HepG2 (cell line): ENCODE data around the gene PRDM11. TPM values are rescaled to one million over a fixed set of nuclear protein-coding genes. Genes with fewer than 3 reads are reported as not detected.

Experiments
- ATAC-seq: fragments of 200-7000 bp; cut with Tn5 transposase; 3 replicates; pipeline ENCODE4 v1.9.1; 2020; ENCODE audit warnings: mild to moderate bottlenecking, moderate library complexity
- BruUV-seq: library from RNA; stranded (reverse); fragments of 400-500 nt; replicated peaks from 2 replicates; lab custom pipeline; 2021; lab: Mats Ljungman, UMichigan
- CTCF ChIA-PET: fragments of 300-600 bp; formaldehyde crosslinking; extraction: SDS; loops from one replicate; lab custom pipeline; 2021; ENCODE audit warnings: low total read pairs, inconsistent platforms, low intra/inter-chr PET ratio; lab: Yijun Ruan, JAX
- POLR2A ChIA-PET: fragments of 350-600 bp; sonication (Branson Sonifier 250); formaldehyde crosslinking; loops from one replicate; lab custom pipeline; 2020; ENCODE audit warnings: antibody characterized with exemption, inconsistent platforms; lab: Yijun Ruan, JAX
- DNase-seq: peaks from one replicate; pipeline ENCODE4 v3.0.0-alpha.2; 2015; ENCODE audit warnings: low spot score
- FAIRE-seq: peaks from 3 replicates; lab custom pipeline; 2011; peaks lifted over from hg19 to GRCh38; lab: Jason Lieb, UNC
- H2AFZ ChIP-seq: one replicate; pipeline ENCODE4 v1.6.1; 2011; ENCODE audit warnings: low read length, inconsistent platforms
- H3K27ac ChIP-seq: fragments of 300-600 bp; 3 replicates; pipeline ENCODE4 v1.8.0; 2011; ENCODE audit warnings: mixed run types, mild to moderate bottlenecking, mixed read lengths, low read length, inconsistent platforms; ENCODE audit not compliant: insufficient read depth; ENCODE audit errors: extremely low read length
- H3K27me3 ChIP-seq, 2 experiments: fragments of 200-600 bp in 1 of 2; 2 replicates in 1 of 2; 3 replicates in 1 of 2; pipeline versions ENCODE4 v1.6.0 to v1.8.0; 2011; ENCODE audit warnings: low read length in 2 of 2, mild to moderate bottlenecking in 2 of 2, moderate library complexity in 2 of 2, inconsistent platforms in 1 of 2; ENCODE audit not compliant: insufficient read depth in 2 of 2, control insufficient read depth in 1 of 2
- H3K36me3 ChIP-seq, 2 experiments: fragments of 200-600 bp in 1 of 2; replicated peaks in 1 of 2; 2 replicates in 1 of 2; 3 replicates in 1 of 2; pipeline versions ENCODE4 v1.5.1 to v1.8.0; 2011; ENCODE audit warnings: low read length in 2 of 2, inconsistent platforms in 1 of 2; ENCODE audit not compliant: insufficient read depth in 2 of 2, control insufficient read depth in 1 of 2
- H3K4me1 ChIP-seq: 2 replicates; pipeline ENCODE4 v1.5.1; 2012; ENCODE audit warnings: low read length, inconsistent platforms; ENCODE audit not compliant: insufficient read depth
- H3K4me2 ChIP-seq: 2 replicates; pipeline ENCODE4 v1.6.0; 2011; ENCODE audit warnings: low read depth, low read length, inconsistent platforms
- H3K4me3 ChIP-seq, 3 experiments: fragments of 200-600 bp in 1 of 3; sonication (generic), shearing (Covaris generic) in 1 of 3; replicated peaks in 1 of 3; 2 replicates each; pipeline ENCODE4 v1.5.1; 2011 to 2016; ENCODE audit warnings: low read length in 3 of 3, inconsistent platforms in 2 of 3, low read depth in 2 of 3, mild to moderate bottlenecking in 2 of 3, control low read depth in 1 of 3, mixed read lengths in 1 of 3; ENCODE audit not compliant: insufficient read depth in 1 of 3
- H3K79me2 ChIP-seq: one replicate; pipeline ENCODE4 v1.6.1; 2011; ENCODE audit warnings: low read length, inconsistent platforms; ENCODE audit not compliant: insufficient read depth
- H3K9ac ChIP-seq: 2 replicates; pipeline ENCODE4 v1.6.0; 2011; ENCODE audit warnings: mild to moderate bottlenecking, low read depth, low read length, inconsistent platforms; ENCODE audit not compliant: insufficient read depth
- H3K9me3 ChIP-seq: 2 replicates; pipeline ENCODE4 v1.5.1; 2012; ENCODE audit warnings: mild to moderate bottlenecking, low read length
- H4K20me1 ChIP-seq: 2 replicates; pipeline ENCODE4 v1.6.0; 2011; ENCODE audit warnings: inconsistent platforms, mild to moderate bottlenecking, low read length, moderate library complexity; ENCODE audit not compliant: insufficient read depth
- FOXM1 ChIP-seq: sonication (generic); formaldehyde crosslinking; IDR thresholded peaks from 2 replicates; pipeline ENCODE4 v1.5.0; 2020; ENCODE audit warnings: missing genetic modification reagents
- MYPOP ChIP-seq: sonication (generic); formaldehyde crosslinking; IDR thresholded peaks from 2 replicates; pipeline ENCODE4 v1.8.1; 2023; ENCODE audit warnings: mild to moderate bottlenecking, moderate library complexity, missing genetic modification reagents
- PHF20 ChIP-seq: sonication (generic); formaldehyde crosslinking; IDR thresholded peaks from 2 replicates; pipeline ENCODE4 v1.5.0; 2020; ENCODE audit warnings: mild to moderate bottlenecking, missing genetic modification reagents
- TBL1XR1 ChIP-seq: fragments of 150-350 bp; IDR thresholded peaks from 2 replicates; pipeline ENCODE4 v1.6.1; 2014; ENCODE audit warnings: borderline replicate concordance, low read length; ENCODE audit not compliant: partially characterized antibody
- ZNF12 ChIP-seq: sonication (generic); formaldehyde crosslinking; IDR thresholded peaks from 2 replicates; pipeline ENCODE4 v1.5.0; 2020; ENCODE audit warnings: missing genetic modification reagents
- ZNF776 ChIP-seq: sonication (generic); formaldehyde crosslinking; IDR thresholded peaks from 2 replicates; pipeline ENCODE4 v1.4.0; 2020; ENCODE audit warnings: mild to moderate bottlenecking, missing genetic modification reagents
- ZNF784 ChIP-seq: sonication (generic); formaldehyde crosslinking; IDR thresholded peaks from 2 replicates; pipeline ENCODE4 v1.5.1; 2020; ENCODE audit warnings: missing genetic modification reagents, mild to moderate bottlenecking, borderline replicate concordance
- WGBS: methylation state at CpG from one replicate; pipeline ENCODE4 v1.1.6; 2017; ENCODE audit warnings: low lambda C conversion rate; 5-methylcytosine and 5-hydroxymethylcytosine counted together
- in situ Hi-C: cut with HindIII; loops from 2 replicates; pipeline ENCODE4 v1.10.0; 2017; ENCODE audit warnings: low pct_unique_long_range_greater_than_20kb; ENCODE audit not compliant: extremely low pct_ligation_motif_present
- intact Hi-C: fragments of 100-400 bp; cut with micrococcal nuclease; formaldehyde crosslinking; loops from one replicate; pipeline ENCODE4 v1.10.0; 2022; ENCODE audit not compliant: unreplicated experiment
- polyA plus RNA-seq, 8 experiments: library from polyadenylated mRNA; depleted of rRNA in 3 of 8; stranded (reverse) in 7 of 8; unstranded in 1 of 8; fragments of >200 nt; fragmentation: Illumina TruSeq in 4 of 8; extraction: Trizol in 4 of 8; gene quantifications; 2 replicates each; pipeline versions ENCODE4 v1.2.1 to v1.2.3, GENCODE V29; 2011 to 2016; ENCODE audit warnings: low read depth in 4 of 8, missing spikeins in 1 of 8, mixed read lengths in 1 of 8; ENCODE audit not compliant: insufficient read depth in 1 of 8
- total RNA-seq, 5 experiments: library from RNA; depleted of rRNA; stranded (reverse); fragments of >200 nt; fragmentation: Illumina TruSeq; extraction: Trizol; gene quantifications; 2 replicates each; pipeline ENCODE4 v1.2.3, GENCODE V29; 2016; ENCODE audit warnings: low read depth in 1 of 5
- TF ChIP-seq, protein P1 (sequence below): sonication (generic); formaldehyde crosslinking; IDR thresholded peaks from 2 replicates; pipeline ENCODE4 v1.5.1; 2020; ENCODE audit warnings: missing genetic modification reagents, mild to moderate bottlenecking, borderline replicate concordance

PRDM11 gene
- total and polyA plus RNA-seq, 2 of the 13 experiments (the other 11 are each of a cell fraction or from before 2014, with no cell fraction given) = 3.4 to 4.7 TPM

DNA sequence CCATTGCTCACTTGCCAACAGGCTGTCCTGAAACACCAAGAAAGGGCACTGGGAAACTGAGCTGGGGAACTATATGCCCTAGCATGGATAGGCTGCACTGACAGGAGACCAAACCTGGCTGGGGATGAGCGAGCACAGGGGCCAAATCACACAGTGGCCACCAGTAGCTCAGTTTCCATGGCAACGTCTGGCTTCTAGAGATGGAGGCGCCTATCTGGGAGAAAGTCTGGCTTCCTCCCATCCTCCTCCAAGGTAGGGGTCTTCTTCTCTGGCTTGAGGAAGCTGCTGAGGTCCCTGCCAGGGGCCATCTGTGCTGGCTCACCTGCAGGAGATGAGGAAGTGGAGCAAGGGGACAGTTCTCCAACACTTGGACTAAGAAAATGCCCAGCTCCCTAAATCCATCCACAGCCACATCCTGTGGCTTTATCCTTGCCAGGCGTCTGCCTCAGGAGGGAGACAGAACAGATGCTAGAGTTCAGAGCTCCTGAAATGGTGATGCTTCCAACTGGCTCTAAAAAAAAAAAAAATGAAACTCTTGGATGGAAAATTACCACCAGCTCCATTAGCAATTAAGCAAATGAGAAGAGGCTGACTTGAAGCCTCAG is 91.4 kb downstream of the PRDM11 start:
- Histone ChIP-seq H3K27ac (no peak overlapping the region), H3K9me3 (no peaks in the 10 kb centered on the region), H3K36me3 (no peaks in the 10 kb centered on the region), H3K4me3 (no peak overlapping the region), H2AFZ (no peak overlapping the region), H3K4me2 (no peak overlapping the region), H3K27me3 (peaks cover 0 to 1% of the 10 kb centered on the region in 2 experiments; a peak in 1 of 5 replicates), H3K4me1 (no peaks in the 10 kb centered on the region), H4K20me1 (no peaks in the 10 kb centered on the region), H3K79me2 (no peaks in the 10 kb centered on the region), H3K9ac (no peak overlapping the region)
- TF ChIP-seq MYPOP (CRISPR knock-in tag) (no peak), TBL1XR1 (no peak)
- BruUV-seq = no TSS peak
- ATAC-seq (no peak), FAIRE-seq (no peak), DNase-seq (no peak)
- in situ Hi-C loops (no loop called here), intact Hi-C loops (no loop called here)
- 0% methylated on average over 1 of the region's 4 CpGs for WGBS
- ChIA-PET POLR2A (no interaction called here), CTCF (no interaction called here)

DNA sequence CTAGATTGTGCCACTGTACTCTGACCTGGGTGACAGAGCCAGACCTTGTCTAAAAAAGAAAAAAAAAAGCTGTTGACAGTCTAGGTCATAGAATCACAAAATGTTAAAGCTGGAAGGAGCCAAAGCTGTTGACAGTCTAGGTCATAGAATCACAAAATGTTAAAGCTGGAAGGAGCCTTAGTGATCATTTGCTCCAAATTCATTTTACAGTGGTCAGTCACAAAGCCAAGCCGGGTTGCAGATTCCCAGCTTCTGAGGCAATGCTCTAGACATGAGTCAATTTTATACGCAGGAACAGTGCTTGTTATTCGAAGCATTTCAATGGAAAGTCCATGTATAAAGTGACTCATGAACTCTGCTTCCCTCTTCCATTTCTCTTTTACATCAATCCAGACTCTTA is 92.3 kb downstream of the PRDM11 start:
- WGBS = 40% methylated on average over 3 of the region's 3 CpGs
- intact Hi-C loops = no loop called here
- Histone ChIP-seq H3K4me3 (no peak overlapping the region), H3K4me1 (no peaks in the 10 kb centered on the region), H3K4me2 (no peak overlapping the region), H2AFZ (no peak overlapping the region), H3K9me3 (no peaks in the 10 kb centered on the region), H4K20me1 (no peaks in the 10 kb centered on the region), H3K9ac (no peak overlapping the region), H3K27ac (no peak overlapping the region), H3K36me3 (no peaks in the 10 kb centered on the region), H3K79me2 (no peaks in the 10 kb centered on the region), H3K27me3 (peaks cover 0 to 1% of the 10 kb centered on the region in 2 experiments; a peak in 1 of 5 replicates)
- DNase-seq (no peak), FAIRE-seq (no peak), ATAC-seq (no peak)
- ChIA-PET POLR2A (no interaction called here), CTCF (no interaction called here)
- no TSS peak for BruUV-seq
- TF ChIP-seq, protein P1, sequence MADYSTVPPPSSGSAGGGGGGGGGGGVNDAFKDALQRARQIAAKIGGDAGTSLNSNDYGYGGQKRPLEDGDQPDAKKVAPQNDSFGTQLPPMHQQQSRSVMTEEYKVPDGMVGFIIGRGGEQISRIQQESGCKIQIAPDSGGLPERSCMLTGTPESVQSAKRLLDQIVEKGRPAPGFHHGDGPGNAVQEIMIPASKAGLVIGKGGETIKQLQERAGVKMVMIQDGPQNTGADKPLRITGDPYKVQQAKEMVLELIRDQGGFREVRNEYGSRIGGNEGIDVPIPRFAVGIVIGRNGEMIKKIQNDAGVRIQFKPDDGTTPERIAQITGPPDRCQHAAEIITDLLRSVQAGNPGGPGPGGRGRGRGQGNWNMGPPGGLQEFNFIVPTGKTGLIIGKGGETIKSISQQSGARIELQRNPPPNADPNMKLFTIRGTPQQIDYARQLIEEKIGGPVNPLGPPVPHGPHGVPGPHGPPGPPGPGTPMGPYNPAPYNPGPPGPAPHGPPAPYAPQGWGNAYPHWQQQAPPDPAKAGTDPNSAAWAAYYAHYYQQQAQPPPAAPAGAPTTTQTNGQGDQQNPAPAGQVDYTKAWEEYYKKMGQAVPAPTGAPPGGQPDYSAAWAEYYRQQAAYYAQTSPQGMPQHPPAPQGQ (CRISPR knock-in tag) = no peak
- TF ChIP-seq ZNF776 (CRISPR knock-in tag) (no peak), ZNF12 (CRISPR knock-in tag) (no peak), FOXM1 (CRISPR knock-in tag) (no peak), ZNF784 (CRISPR knock-in tag) (no peak), PHF20 (CRISPR knock-in tag) (no peak)
- in situ Hi-C loops = no loop called here
